K562 (cell line): Measurements from ENCODE around the gene SOX6. TPM values are rescaled to one million over a fixed set of nuclear protein-coding genes. Genes with fewer than 3 reads are reported as not detected.

Source experiments
- ATAC-seq: fragments of 200-7000 bp; cut with Tn5 transposase; 3 replicates; pipeline ENCODE4 v1.9.1; 2020; ENCODE audit warnings: moderate library complexity
- BruUV-seq: library from RNA; stranded (reverse); fragments of 400-500 nt; replicated peaks from 2 replicates; lab custom pipeline; 2021; lab: Mats Ljungman, UMichigan
- CTCF ChIA-PET: fragments of 300-600 bp; formaldehyde crosslinking; extraction: SDS; loops from one replicate; lab custom pipeline; 2021; ENCODE audit warnings: low intra/inter-chr PET ratio; lab: Yijun Ruan, JAX
- POLR2A ChIA-PET: fragments of 300-600, 350-650 bp; sonication (Branson Sonifier 250); formaldehyde crosslinking; extraction: SDS; loops from one replicate; lab custom pipeline; 2021; ENCODE audit warnings: antibody characterized with exemption, inconsistent platforms; lab: Yijun Ruan, JAX
- DNase-seq, 4 experiments: peaks; one replicate each; pipeline versions ENCODE4 v3.0.0 to v3.0.0-alpha.2; 2011 to 2018; ENCODE audit warnings: low spot score in 3 of 4, mixed read lengths in 3 of 4; ENCODE audit errors: extremely low read depth in 1 of 4
- FAIRE-seq: peaks from 2 replicates; lab custom pipeline; 2011; peaks lifted over from hg19 to GRCh38; lab: Jason Lieb, UNC
- H2AFZ ChIP-seq: 2 replicates; pipeline ENCODE4 v1.6.0; 2011; ENCODE audit warnings: low read depth, low read length, control low read depth, inconsistent platforms
- H3K27ac ChIP-seq: fragments of 200-600 bp; 3 replicates; pipeline ENCODE4 v1.8.0; 2011; ENCODE audit warnings: low read depth, mild to moderate bottlenecking, control low read depth, inconsistent platforms, low read length, moderate library complexity, mixed read lengths; ENCODE audit errors: extremely low read depth
- H3K27me3 ChIP-seq, 2 experiments: fragments of 300-600 bp in 1 of 2; 2 replicates in 1 of 2; 3 replicates in 1 of 2; pipeline versions ENCODE4 v1.6.0 to v1.8.0; 2011; ENCODE audit warnings: inconsistent platforms in 2 of 2, low read length in 2 of 2, mild to moderate bottlenecking in 1 of 2, mixed read lengths in 1 of 2, moderate library complexity in 1 of 2; ENCODE audit not compliant: control insufficient read depth in 2 of 2, insufficient read depth in 2 of 2
- H3K36me3 ChIP-seq: fragments of 300-600 bp; 3 replicates; pipeline ENCODE4 v1.8.0; 2011; ENCODE audit warnings: mild to moderate bottlenecking, low read length, inconsistent platforms; ENCODE audit not compliant: control insufficient read depth, insufficient read depth
- H3K4me1 ChIP-seq, 2 experiments: fragments of 200-600 bp in 1 of 2; replicated peaks in 1 of 2; 2 replicates in 1 of 2; 3 replicates in 1 of 2; pipeline versions ENCODE4 v1.5.1 to v1.8.0; 2011; ENCODE audit warnings: inconsistent platforms in 2 of 2, low read length in 2 of 2, mild to moderate bottlenecking in 1 of 2, mixed read lengths in 1 of 2, moderate library complexity in 1 of 2; ENCODE audit not compliant: control insufficient read depth in 2 of 2, insufficient read depth in 2 of 2
- H3K4me2 ChIP-seq: 2 replicates; pipeline ENCODE4 v1.6.1; 2011; ENCODE audit warnings: low read length, control low read depth, inconsistent platforms, mixed read lengths; ENCODE audit not compliant: insufficient read depth
- H3K4me3 ChIP-seq: fragments of 200-600 bp; sonication (generic), shearing (Covaris generic); 2 replicates; pipeline ENCODE4 v1.5.1; 2016; ENCODE audit warnings: control low read depth, inconsistent platforms
- H3K79me2 ChIP-seq: fragments of 200-600 bp; 3 replicates; pipeline ENCODE4 v1.8.0; 2011; ENCODE audit warnings: low read length, inconsistent platforms; ENCODE audit not compliant: control insufficient read depth, insufficient read depth
- H3K9ac ChIP-seq, 2 experiments: 2 replicates each; pipeline versions ENCODE4 v1.6.0 to v1.6.1; 2011; ENCODE audit warnings: low read depth in 2 of 2, low read length in 2 of 2, control low read depth in 1 of 2, inconsistent platforms in 1 of 2, mild to moderate bottlenecking in 1 of 2, mixed read lengths in 1 of 2; ENCODE audit not compliant: insufficient read depth in 1 of 2
- H3K9me1 ChIP-seq: one replicate; pipeline ENCODE4 v1.6.0; 2011; ENCODE audit warnings: inconsistent platforms, mild to moderate bottlenecking, low read length, moderate library complexity; ENCODE audit not compliant: control insufficient read depth, insufficient read depth
- H3K9me3 ChIP-seq: replicated peaks from 2 replicates; pipeline ENCODE4 v1.5.1; 2011; ENCODE audit warnings: low read depth, low read length, inconsistent platforms; ENCODE audit not compliant: control insufficient read depth, insufficient read depth
- H4K20me1 ChIP-seq: replicated peaks from 2 replicates; pipeline ENCODE4 v1.6.1; 2011; ENCODE audit warnings: low read length, inconsistent platforms, mixed read lengths; ENCODE audit not compliant: control insufficient read depth, insufficient read depth
- ARID1B ChIP-seq: fragments of 450-650 bp; IDR thresholded peaks from 2 replicates; pipeline ENCODE4 v1.6.1; 2016; ENCODE audit warnings: antibody characterized with exemption, mild to moderate bottlenecking, inconsistent platforms
- GTF2F1 ChIP-seq: IDR thresholded peaks from 2 replicates; pipeline ENCODE4 v1.6.1; 2011; ENCODE audit warnings: low read depth, low read length, improper control_type of control experiment
- HDAC3 ChIP-seq: fragments of 450-650 bp; IDR thresholded peaks from 2 replicates; pipeline ENCODE4 v1.6.1; 2018; ENCODE audit warnings: borderline replicate concordance, mild to moderate bottlenecking, moderate library complexity; ENCODE audit not compliant: partially characterized antibody
- IFI16 ChIP-seq: fragments of 250-450 bp; sonication (Bioruptor Pico); IDR thresholded peaks from 2 replicates; pipeline ENCODE4 v2.1.2; 2022; ENCODE audit warnings: mild to moderate bottlenecking, inconsistent platforms
- MYNN ChIP-seq, 2 experiments: sonication (generic); formaldehyde crosslinking in 1 of 2; IDR thresholded peaks; 2 replicates each; pipeline versions ENCODE4 v1.5.0 to v1.6.1; 2016 to 2020; ENCODE audit warnings: antibody characterized with exemption in 1 of 2, missing genetic modification reagents in 1 of 2
- NFE2 ChIP-seq: IDR thresholded peaks from 2 replicates; pipeline ENCODE4 v1.6.1; 2014; ENCODE audit warnings: antibody characterized with exemption, low read depth
- RAD21 ChIP-seq, 2 experiments: fragments of 250-450 bp in 1 of 2; fragments of 450-650 bp in 1 of 2; sonication (Bioruptor Pico) in 1 of 2; formaldehyde crosslinking in 1 of 2; IDR thresholded peaks in 1 of 2; conservative IDR thresholded peaks in 1 of 2; 2 replicates each; pipeline versions ENCODE4 v1.4.0 to v1.8.0; 2020 to 2022; ENCODE audit warnings: mild to moderate bottlenecking in 2 of 2, moderate library complexity in 1 of 2
- RBM34 ChIP-seq: fragments of 200-400 bp; formaldehyde crosslinking; IDR thresholded peaks from 2 replicates; pipeline ENCODE4 v1.6.1; 2018; ENCODE audit warnings: low read length, borderline replicate concordance; ENCODE audit not compliant: insufficient read depth
- ZNF644 ChIP-seq: fragments of 200-800 bp; sonication (Bioruptor generic); IDR thresholded peaks from 2 replicates; pipeline ENCODE4 v1.6.1; 2016; ENCODE audit warnings: low read depth, missing genetic modification characterization, missing compliant biosample characterization
- WGBS: fragments of 100-300 bp; shearing (Covaris generic); methylation state at CpG from one replicate; pipeline ENCODE4 v1.1.6; 2016; ENCODE audit warnings: low coverage, mixed read lengths; ENCODE audit not compliant: insufficient coverage; ENCODE audit errors: missing lambda C conversion rate; 5-methylcytosine and 5-hydroxymethylcytosine counted together
- in situ Hi-C: fragments of 300-500 bp; cut with MboI; formaldehyde crosslinking; loops from 4 replicates; pipeline ENCODE4 v1.15.0; 2018; ENCODE audit warnings: inconsistent platforms, mixed read lengths
- intact Hi-C: fragments of 100-400 bp; cut with micrococcal nuclease; formaldehyde crosslinking; loops from 2 replicates; pipeline ENCODE4 v1.14.2; 2022
- polyA plus RNA-seq, 8 experiments: library from polyadenylated mRNA; depleted of rRNA in 4 of 8; stranded (reverse) in 5 of 8; unstranded in 3 of 8; fragments of >200 nt; fragmentation: Nextera tagmentation in 2 of 8; fragmentation: Illumina TruSeq in 1 of 8; extraction: Ambion mirVana in 2 of 8; extraction: Trizol in 1 of 8; gene quantifications; 2 replicates each; pipeline versions ENCODE4 v1.2.1 to v1.2.3, GENCODE V29; 2011 to 2014; ENCODE audit warnings: inconsistent platforms in 1 of 8, missing spikeins in 1 of 8
- total RNA-seq, 7 experiments: library from RNA; depleted of rRNA in 6 of 7; stranded (reverse); fragments of >200 nt in 6 of 7; fragmentation: Illumina TruSeq in 2 of 7; extraction: Trizol in 2 of 7; gene quantifications; 2 replicates each; pipeline versions ENCODE4 v1.2.1 to v1.2.3, GENCODE V29; 2011 to 2021; ENCODE audit warnings: low replicate concordance in 1 of 7
- TF ChIP-seq, protein P1 (sequence below): fragments of 250-450 bp; sonication (Bioruptor Pico); IDR thresholded peaks from 2 replicates; pipeline ENCODE4 v1.8.0; 2022; ENCODE audit warnings: inconsistent platforms, mild to moderate bottlenecking, moderate library complexity, borderline replicate concordance
- TF ChIP-seq, protein P2 (sequence below): fragments of 250-450 bp; sonication (Bioruptor Pico); IDR thresholded peaks from 2 replicates; pipeline ENCODE4 v1.8.0; 2022; ENCODE audit warnings: moderate library complexity, mild to moderate bottlenecking, inconsistent platforms
- TF ChIP-seq, protein P3 (sequence below): sonication (generic); formaldehyde crosslinking; IDR thresholded peaks from 2 replicates; pipeline ENCODE4 v1.4.0; 2020; ENCODE audit warnings: mild to moderate bottlenecking, missing genetic modification reagents
- TF ChIP-seq, protein P4 (sequence below): fragments of 450-650 bp; formaldehyde crosslinking; IDR thresholded peaks from 2 replicates; pipeline ENCODE4 v1.4.0; 2020; ENCODE audit warnings: mild to moderate bottlenecking, moderate library complexity

SOX6 gene
- total and polyA plus RNA-seq, 9 of the 15 experiments (the other 6 are each of a cell fraction or from before 2014, with no cell fraction given), result 0.89 to 8.7 (median 5.7) TPM

DNA sequence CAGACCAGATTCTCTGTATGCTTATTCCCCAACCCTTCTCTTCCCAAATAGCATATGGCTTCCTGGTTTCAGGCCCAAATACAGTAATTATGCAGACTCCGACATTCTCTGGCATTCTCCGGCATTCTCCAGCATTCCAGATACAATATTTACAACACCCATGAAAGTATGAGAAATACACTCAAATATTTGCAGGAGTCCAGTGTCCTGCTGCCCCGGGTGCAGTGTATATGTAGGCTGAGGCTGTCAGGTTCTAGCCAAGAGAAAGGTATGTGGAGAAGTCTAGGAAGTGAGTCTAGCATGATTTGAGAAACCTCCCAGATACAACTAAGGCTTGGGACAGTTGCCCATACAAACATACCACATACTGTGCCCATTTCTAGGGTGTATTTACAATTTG lies 160.7 kb downstream of the SOX6 start (continued):
- TF ChIP-seq ARID1B, result no peak
- no peak for TF ChIP-seq HDAC3
- TF ChIP-seq, protein P1, sequence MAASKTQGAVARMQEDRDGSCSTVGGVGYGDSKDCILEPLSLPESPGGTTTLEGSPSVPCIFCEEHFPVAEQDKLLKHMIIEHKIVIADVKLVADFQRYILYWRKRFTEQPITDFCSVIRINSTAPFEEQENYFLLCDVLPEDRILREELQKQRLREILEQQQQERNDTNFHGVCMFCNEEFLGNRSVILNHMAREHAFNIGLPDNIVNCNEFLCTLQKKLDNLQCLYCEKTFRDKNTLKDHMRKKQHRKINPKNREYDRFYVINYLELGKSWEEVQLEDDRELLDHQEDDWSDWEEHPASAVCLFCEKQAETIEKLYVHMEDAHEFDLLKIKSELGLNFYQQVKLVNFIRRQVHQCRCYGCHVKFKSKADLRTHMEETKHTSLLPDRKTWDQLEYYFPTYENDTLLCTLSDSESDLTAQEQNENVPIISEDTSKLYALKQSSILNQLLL (CRISPR knock-in tag), result no peak
- TF ChIP-seq, protein P2, sequence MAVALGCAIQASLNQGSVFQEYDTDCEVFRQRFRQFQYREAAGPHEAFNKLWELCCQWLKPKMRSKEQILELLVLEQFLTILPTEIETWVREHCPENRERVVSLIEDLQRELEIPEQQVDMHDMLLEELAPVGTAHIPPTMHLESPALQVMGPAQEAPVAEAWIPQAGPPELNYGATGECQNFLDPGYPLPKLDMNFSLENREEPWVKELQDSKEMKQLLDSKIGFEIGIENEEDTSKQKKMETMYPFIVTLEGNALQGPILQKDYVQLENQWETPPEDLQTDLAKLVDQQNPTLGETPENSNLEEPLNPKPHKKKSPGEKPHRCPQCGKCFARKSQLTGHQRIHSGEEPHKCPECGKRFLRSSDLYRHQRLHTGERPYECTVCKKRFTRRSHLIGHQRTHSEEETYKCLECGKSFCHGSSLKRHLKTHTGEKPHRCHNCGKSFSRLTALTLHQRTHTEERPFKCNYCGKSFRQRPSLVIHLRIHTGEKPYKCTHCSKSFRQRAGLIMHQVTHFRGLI (CRISPR knock-in tag), result no peak

DNA sequence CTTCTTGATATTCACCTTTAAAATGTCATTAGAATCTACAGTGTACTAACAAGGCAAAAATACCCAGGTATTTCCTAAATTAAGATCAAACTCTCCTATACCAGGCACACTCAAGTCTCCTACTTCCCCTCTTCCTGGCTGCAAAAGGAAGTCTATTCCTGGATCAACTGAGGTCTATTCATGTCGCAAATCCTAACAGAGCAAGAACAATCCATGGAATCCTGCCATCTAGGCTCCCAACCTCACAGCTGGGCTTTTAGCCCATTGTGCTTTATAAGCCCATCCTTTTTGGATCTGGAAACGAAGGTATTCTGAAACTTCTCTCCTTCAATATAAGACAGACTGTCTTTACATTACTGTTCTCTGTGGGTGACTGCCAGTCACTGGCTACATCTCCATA lies 161.8 kb downstream of the SOX6 start:
- POLR2A ChIA-PET, result interaction anchor here (1.8 kb wide), 1 partner anchor 10 kb away, joined by 9 read pairs; no protein-coding TSS in a partner anchor
- TF ChIP-seq ZNF644 (tag), result no peak
- TF ChIP-seq NFE2, result no peak
- TF ChIP-seq, protein P3, sequence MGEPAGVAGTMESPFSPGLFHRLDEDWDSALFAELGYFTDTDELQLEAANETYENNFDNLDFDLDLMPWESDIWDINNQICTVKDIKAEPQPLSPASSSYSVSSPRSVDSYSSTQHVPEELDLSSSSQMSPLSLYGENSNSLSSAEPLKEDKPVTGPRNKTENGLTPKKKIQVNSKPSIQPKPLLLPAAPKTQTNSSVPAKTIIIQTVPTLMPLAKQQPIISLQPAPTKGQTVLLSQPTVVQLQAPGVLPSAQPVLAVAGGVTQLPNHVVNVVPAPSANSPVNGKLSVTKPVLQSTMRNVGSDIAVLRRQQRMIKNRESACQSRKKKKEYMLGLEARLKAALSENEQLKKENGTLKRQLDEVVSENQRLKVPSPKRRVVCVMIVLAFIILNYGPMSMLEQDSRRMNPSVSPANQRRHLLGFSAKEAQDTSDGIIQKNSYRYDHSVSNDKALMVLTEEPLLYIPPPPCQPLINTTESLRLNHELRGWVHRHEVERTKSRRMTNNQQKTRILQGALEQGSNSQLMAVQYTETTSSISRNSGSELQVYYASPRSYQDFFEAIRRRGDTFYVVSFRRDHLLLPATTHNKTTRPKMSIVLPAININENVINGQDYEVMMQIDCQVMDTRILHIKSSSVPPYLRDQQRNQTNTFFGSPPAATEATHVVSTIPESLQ (CRISPR knock-in tag), result no peak
- TF ChIP-seq MYNN (IDR thresholded peaks at IDR 0.05), result no peak
- no peak for TF ChIP-seq MYNN (CRISPR knock-in tag; IDR thresholded peaks at IDR 0.05)
- TF ChIP-seq RBM34, result no peak
- no peak for TF ChIP-seq IFI16
- TF ChIP-seq, protein P4, sequence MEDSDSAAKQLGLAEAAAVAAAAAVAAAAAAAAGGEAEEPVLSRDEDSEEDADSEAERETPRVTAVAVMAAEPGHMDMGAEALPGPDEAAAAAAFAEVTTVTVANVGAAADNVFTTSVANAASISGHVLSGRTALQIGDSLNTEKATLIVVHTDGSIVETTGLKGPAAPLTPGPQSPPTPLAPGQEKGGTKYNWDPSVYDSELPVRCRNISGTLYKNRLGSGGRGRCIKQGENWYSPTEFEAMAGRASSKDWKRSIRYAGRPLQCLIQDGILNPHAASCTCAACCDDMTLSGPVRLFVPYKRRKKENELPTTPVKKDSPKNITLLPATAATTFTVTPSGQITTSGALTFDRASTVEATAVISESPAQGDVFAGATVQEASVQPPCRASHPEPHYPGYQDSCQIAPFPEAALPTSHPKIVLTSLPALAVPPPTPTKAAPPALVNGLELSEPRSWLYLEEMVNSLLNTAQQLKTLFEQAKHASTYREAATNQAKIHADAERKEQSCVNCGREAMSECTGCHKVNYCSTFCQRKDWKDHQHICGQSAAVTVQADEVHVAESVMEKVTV (CRISPR knock-in tag), result no peak
- no peak for TF ChIP-seq RAD21 (CRISPR knock-in tag; conservative IDR thresholded peaks at IDR 0.05 in 1 of 2, IDR thresholded peaks at IDR 0.05 in 1 of 2)
- no peak for TF ChIP-seq GTF2F1

More for the DNA sequence above, 161.8 kb downstream of the SOX6 start:
- no peaks in the 10 kb centered on the region for H3K9me1 ChIP-seq
- H3K27me3 ChIP-seq, result no peaks in the 10 kb centered on the region
- 52% methylated on average over 2 of the region's 2 CpGs for WGBS
- no peaks in the 10 kb centered on the region for H3K79me2 ChIP-seq
- DNase-seq (no peak), ATAC-seq (no peak; the same call in 2 of the 3 replicates), FAIRE-seq (no peak)
- no TSS peak for BruUV-seq
- no peak overlapping the region for H3K9ac ChIP-seq
- H3K36me3 ChIP-seq, result no peaks in the 10 kb centered on the region
- peak overlapping the region; percentile 30; the same call in 1 of the 2 replicates for H2AFZ ChIP-seq
- peaks cover 3 to 15% of the 10 kb centered on the region in 2 experiments; a peak in 4 of 5 replicates for H3K4me1 ChIP-seq
- H3K27ac ChIP-seq, result no peak overlapping the region
- no peak overlapping the region for H3K4me3 ChIP-seq
- H3K9me3 ChIP-seq, result no peaks in the 10 kb centered on the region
- CTCF ChIA-PET, result no interaction called here
- intact Hi-C loops, result loop anchor here (5.0 to 10.0 kb wide), 3 partner anchors 83 to 250 kb away; partner anchors contain the start of gene SOX6
- in situ Hi-C loops, result loop anchor here (5.0 kb wide), 1 partner anchor 413 kb away; no protein-coding TSS in a partner anchor
- H4K20me1 ChIP-seq, result no peaks in the 10 kb centered on the region
- H3K4me2 ChIP-seq, result no peak overlapping the region
